GM12878 (cell line): ENCODE results near the gene CD82. TPM values are rescaled to one million over a fixed set of nuclear protein-coding genes. Genes with fewer than 3 reads are reported as not detected.

Experiments
- ATAC-seq: fragments of 200-7000 bp; cut with Tn5 transposase; 3 replicates; pipeline ENCODE4 v1.9.1; 2020; ENCODE audit warnings: mild to moderate bottlenecking, moderate library complexity
- BruUV-seq: library from RNA; stranded (reverse); fragments of 400-500 nt; replicated peaks from 2 replicates; lab custom pipeline; 2021; lab: Mats Ljungman, UMichigan
- CTCF ChIA-PET: fragments of 300-600 bp; sonication (Branson Sonifier 250); formaldehyde crosslinking; extraction: SDS; loops from one replicate; lab custom pipeline; 2021; ENCODE audit warnings: inconsistent platforms; lab: Yijun Ruan, JAX
- POLR2A ChIA-PET: fragments of 350-600 bp; formaldehyde crosslinking; extraction: SDS; loops from one replicate; lab custom pipeline; 2021; ENCODE audit warnings: inconsistent platforms; lab: Charles Lee
- RAD21 ChIA-PET: fragments of 300-600 bp; sonication (Branson Sonifier 250); formaldehyde crosslinking; loops from one replicate; lab custom pipeline; 2023; ENCODE audit warnings: antibody characterized with exemption; ENCODE audit not compliant: unreplicated experiment; lab: Charles Lee
- SMC1A ChIA-PET: fragments of 300-600 bp; sonication (Branson Sonifier 250); formaldehyde crosslinking; loops from one replicate; lab custom pipeline; 2023; ENCODE audit not compliant: unreplicated experiment, uncharacterized antibody; lab: Charles Lee
- DNase-seq: peaks from one replicate; pipeline ENCODE4 v3.0.0-alpha.2; 2011; ENCODE audit warnings: low read depth, low spot score
- FAIRE-seq: peaks from 3 replicates; lab custom pipeline; 2011; peaks lifted over from hg19 to GRCh38; lab: Jason Lieb, UNC
- H2AFZ ChIP-seq: 2 replicates; pipeline ENCODE4 v1.6.0; 2011; ENCODE audit warnings: low read depth, low read length, control low read depth; ENCODE audit not compliant: control insufficient read depth
- H3K27ac ChIP-seq: 2 replicates; pipeline ENCODE4 v1.5.1; 2011; ENCODE audit warnings: control low read depth; ENCODE audit not compliant: control insufficient read depth, insufficient read depth
- H3K27me3 ChIP-seq, 2 experiments: replicated peaks in 1 of 2; 2 replicates each; pipeline versions ENCODE4 v1.6.0 to v1.6.1; 2011; ENCODE audit warnings: low read length in 1 of 2; ENCODE audit not compliant: control insufficient read depth in 2 of 2, insufficient read depth in 2 of 2
- H3K36me3 ChIP-seq, 2 experiments: 2 replicates each; pipeline ENCODE4 v1.5.1; 2011; ENCODE audit warnings: low read length in 1 of 2; ENCODE audit not compliant: control insufficient read depth in 2 of 2, insufficient read depth in 2 of 2
- H3K4me1 ChIP-seq: 2 replicates; pipeline ENCODE4 v1.6.1; 2011; ENCODE audit warnings: mild to moderate bottlenecking, low read length, moderate library complexity, mixed read lengths; ENCODE audit not compliant: control insufficient read depth, insufficient read depth
- H3K4me2 ChIP-seq: 2 replicates; pipeline ENCODE4 v1.6.0; 2011; ENCODE audit warnings: control low read depth; ENCODE audit not compliant: control insufficient read depth, insufficient read depth
- H3K4me3 ChIP-seq: fragments of 200-600 bp; sonication (generic); 2 replicates; pipeline ENCODE4 v1.5.1; 2016
- H3K79me2 ChIP-seq: 2 replicates; pipeline ENCODE4 v1.6.0; 2011; ENCODE audit warnings: low read length; ENCODE audit not compliant: control insufficient read depth, insufficient read depth
- H3K9ac ChIP-seq: 2 replicates; pipeline ENCODE4 v1.8.0; 2011; ENCODE audit warnings: low read length, control low read depth, mixed read lengths; ENCODE audit not compliant: control insufficient read depth, insufficient read depth
- H3K9me3 ChIP-seq: replicated peaks from 3 replicates; pipeline ENCODE4 v1.5.1; 2011; ENCODE audit warnings: mild to moderate bottlenecking, low read length; ENCODE audit not compliant: control insufficient read depth, insufficient read depth
- H4K20me1 ChIP-seq: 2 replicates; pipeline ENCODE4 v1.6.0; 2011; ENCODE audit not compliant: control insufficient read depth, insufficient read depth
- ASH2L ChIP-seq: fragments of 300-600, 200-600 bp; sonication (generic); IDR thresholded peaks from 2 replicates; pipeline ENCODE4 v1.6.1; 2017; ENCODE audit warnings: low read depth, mild to moderate bottlenecking, borderline replicate concordance
- ATF7 ChIP-seq: fragments of 450-650 bp; IDR thresholded peaks from 2 replicates; pipeline ENCODE4 v1.6.1; 2016; ENCODE audit warnings: low read depth, mild to moderate bottlenecking
- BACH1 ChIP-seq: fragments of 450-650 bp; IDR thresholded peaks from 2 replicates; pipeline ENCODE4 v1.6.1; 2017; ENCODE audit warnings: mild to moderate bottlenecking, borderline replicate concordance
- BCL11A ChIP-seq: IDR thresholded peaks from 2 replicates; pipeline ENCODE4 v1.6.1; 2011; ENCODE audit warnings: low read depth, low read length
- CBX3 ChIP-seq: fragments of 200-600 bp; sonication (generic); IDR thresholded peaks from 2 replicates; pipeline ENCODE4 v1.6.1; 2016; ENCODE audit warnings: low read depth, borderline replicate concordance
- CEBPZ ChIP-seq: fragments of 150-350 bp; IDR thresholded peaks from 2 replicates; pipeline ENCODE4 v1.6.1; 2016; ENCODE audit warnings: low read depth, low read length
- CREB1 ChIP-seq: IDR thresholded peaks from 2 replicates; pipeline ENCODE4 v1.6.1; 2012; ENCODE audit warnings: low read depth, mild to moderate bottlenecking, inconsistent platforms
- GABPA ChIP-seq: IDR thresholded peaks from 2 replicates; pipeline ENCODE4 v1.6.1; 2014; ENCODE audit warnings: antibody characterized with exemption, low read depth, mild to moderate bottlenecking, inconsistent platforms
- KLF5 ChIP-seq: fragments of 450-650 bp; IDR thresholded peaks from 2 replicates; pipeline ENCODE4 v1.6.1; 2014; ENCODE audit warnings: mild to moderate bottlenecking; ENCODE audit not compliant: partially characterized antibody
- MAX ChIP-seq: IDR thresholded peaks from 2 replicates; pipeline ENCODE4 v1.6.1; 2012; ENCODE audit warnings: low read depth, low read length, improper control_type of control experiment
- NKRF ChIP-seq: fragments of 450-650 bp; conservative IDR thresholded peaks from 2 replicates; pipeline ENCODE4 v1.6.1; 2017; ENCODE audit warnings: mild to moderate bottlenecking, moderate library complexity
- RELB ChIP-seq: fragments of 450-650 bp; IDR thresholded peaks from 2 replicates; pipeline ENCODE4 v1.6.1; 2017; ENCODE audit warnings: low read depth, mild to moderate bottlenecking, moderate library complexity
- SIN3A ChIP-seq: IDR thresholded peaks from 2 replicates; pipeline ENCODE4 v1.6.1; 2012; ENCODE audit warnings: low read depth, low read length, improper control_type of control experiment
- SPI1 ChIP-seq: IDR thresholded peaks from 2 replicates; pipeline ENCODE4 v1.6.1; 2011; ENCODE audit warnings: low read depth, mild to moderate bottlenecking, low read length, moderate library complexity, borderline replicate concordance; ENCODE audit not compliant: insufficient read depth
- ZNF207 ChIP-seq: fragments of 450-650 bp; IDR thresholded peaks from 2 replicates; pipeline ENCODE4 v1.6.1; 2014; ENCODE audit warnings: antibody characterized with exemption, mild to moderate bottlenecking, borderline replicate concordance
- ZNF622 ChIP-seq: fragments of 450-650 bp; IDR thresholded peaks from 2 replicates; pipeline ENCODE4 v1.6.1; 2017; ENCODE audit warnings: mild to moderate bottlenecking, inconsistent platforms
- WGBS: methylation state at CpG from one replicate; pipeline ENCODE4 v1.1.6; 2016; ENCODE audit warnings: low lambda C conversion rate; ENCODE audit not compliant: insufficient replicate concordance, insufficient coverage; ENCODE audit errors: missing lambda C conversion rate; 5-methylcytosine and 5-hydroxymethylcytosine counted together
- in situ Hi-C: fragments of 300-500 bp; cut with MboI; formaldehyde crosslinking; loops from 9 replicates; pipeline ENCODE4 v1.14.3; 2018; ENCODE audit warnings: mixed read lengths
- intact Hi-C: fragments of 100-400 bp; cut with micrococcal nuclease; formaldehyde crosslinking; loops from one replicate; pipeline ENCODE4 v1.14.2; 2022; ENCODE audit not compliant: unreplicated experiment
- polyA plus RNA-seq, 11 experiments: library from polyadenylated mRNA; depleted of rRNA in 4 of 11; unstranded in 6 of 11; stranded (reverse) in 5 of 11; fragments of >200 nt; fragmentation: Nextera tagmentation in 4 of 11; fragmentation: Illumina TruSeq in 1 of 11; extraction: Ambion mirVana in 4 of 11; extraction: Trizol in 1 of 11; gene quantifications; 1 replicate in 1 of 11; 2 replicates in 10 of 11; pipeline versions ENCODE4 v1.2.1 to v1.2.3, GENCODE V29; 2011 to 2016; ENCODE audit warnings: inconsistent platforms in 2 of 11, missing spikeins in 2 of 11, low read depth in 1 of 11
- total RNA-seq, 4 experiments: library from RNA; depleted of rRNA in 3 of 4; stranded (reverse); fragments of >200 nt in 3 of 4; fragmentation: Illumina TruSeq in 1 of 4; extraction: Trizol in 1 of 4; gene quantifications; 2 replicates each; pipeline versions ENCODE4 v1.2.1 to v1.2.3, GENCODE V29; 2013 to 2021

CD82 gene
- total and polyA plus RNA-seq, 10 of the 15 experiments (the other 5 are each of a cell fraction or from before 2014, with no cell fraction given): 5.2 to 180 (median 84.7) TPM

GRCh38 chr11:44533921-44534711, 31.3 kb upstream of the CD82 start:
- POLR2A ChIA-PET: interaction anchor here (0.6 kb wide), 2 partner anchors 84 to 1326 kb away, joined by 3 read pairs; no protein-coding TSS in a partner anchor
- SMC1A ChIA-PET: interaction anchor here (1.3 to 1.4 kb wide), 2 partner anchors 23 to 400 kb away, joined by 5 read pairs; no protein-coding TSS in a partner anchor
- H3K79me2 ChIP-seq: no peaks in the 10 kb centered on the region
- H3K4me2 ChIP-seq: no peak overlapping the region
- H2AFZ ChIP-seq: no peak overlapping the region
- no peak overlapping the region for H3K9ac ChIP-seq
- H3K27ac ChIP-seq: no peak overlapping the region
- 15% methylated on average over 5 of the region's 5 CpGs for WGBS
- no peak for FAIRE-seq
- RAD21 ChIA-PET: interaction anchor here (1.2 to 1.9 kb wide), 2 partner anchors 245 to 440 kb away, joined by 4 to 5 read pairs; no protein-coding TSS in a partner anchor
- peaks cover 0 to 4% of the 10 kb centered on the region in 2 experiments; a peak in 2 of 4 replicates for H3K27me3 ChIP-seq
- H3K4me1 ChIP-seq: peaks cover 4% of the 10 kb centered on the region; the same call in 1 of the 2 replicates
- TF ChIP-seq ZNF622 (no peak), ASH2L (no peak), SPI1 (no peak), CBX3 (no peak), RELB (no peak), CEBPZ (no peak), GABPA (no peak), NKRF (no peak), MAX (no peak), BCL11A (no peak), ATF7 (no peak), ZNF207 (no peak), SIN3A (no peak), KLF5 (no peak), BACH1 (no peak), CREB1 (no peak)
- CTCF ChIA-PET: interaction anchor here (0.5 to 2.4 kb wide), 7 partner anchors 10 to 440 kb away, joined by 3 to 13 read pairs (median 4); partner anchors contain the start of gene EXT2
- H3K9me3 ChIP-seq: no peaks in the 10 kb centered on the region
- H3K36me3 ChIP-seq: no peaks in the 10 kb centered on the region
- BruUV-seq: no TSS peak
- in situ Hi-C loops: no loop called here
- H3K4me3 ChIP-seq: no peak overlapping the region
- no peak for ATAC-seq
- intact Hi-C loops: no loop called here
- DNase-seq: no peak
- no peaks in the 10 kb centered on the region; the same call in 1 of the 2 replicates for H4K20me1 ChIP-seq
